ENCODE results near the gene DMP1. TPM values are rescaled to one million over a fixed set of nuclear protein-coding genes. Genes with fewer than 3 reads are reported as not detected.

DMP1 gene
- total and polyA plus RNA-seq, 2 of the 13 experiments (the other 11 are each of a cell fraction or from before 2014, with no cell fraction given) = not detected

DNA sequence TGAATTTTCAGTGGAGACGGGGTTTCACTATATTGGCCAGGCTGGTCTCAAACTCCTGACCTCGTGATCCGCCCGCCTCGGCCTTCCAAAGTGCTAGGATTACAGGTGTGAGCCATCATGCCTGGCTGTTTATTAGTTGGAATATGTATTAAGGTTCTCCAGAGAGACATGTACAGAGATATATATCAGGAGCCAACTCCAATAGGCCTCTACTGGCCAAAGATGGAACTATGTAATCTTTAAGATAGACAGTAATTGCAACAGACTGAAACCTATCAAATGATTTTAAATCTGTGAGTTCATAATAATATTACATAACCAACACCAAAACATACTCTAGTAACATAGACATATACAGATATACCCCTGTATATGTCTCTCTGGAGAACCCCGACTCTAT is 5.8 kb upstream of the DMP1 start (continued):
- TF ChIP-seq GMEB2 (CRISPR knock-in tag; IDR thresholded peaks at IDR 0.05; ENCODE audit: low read depth) = no peak

DNA sequence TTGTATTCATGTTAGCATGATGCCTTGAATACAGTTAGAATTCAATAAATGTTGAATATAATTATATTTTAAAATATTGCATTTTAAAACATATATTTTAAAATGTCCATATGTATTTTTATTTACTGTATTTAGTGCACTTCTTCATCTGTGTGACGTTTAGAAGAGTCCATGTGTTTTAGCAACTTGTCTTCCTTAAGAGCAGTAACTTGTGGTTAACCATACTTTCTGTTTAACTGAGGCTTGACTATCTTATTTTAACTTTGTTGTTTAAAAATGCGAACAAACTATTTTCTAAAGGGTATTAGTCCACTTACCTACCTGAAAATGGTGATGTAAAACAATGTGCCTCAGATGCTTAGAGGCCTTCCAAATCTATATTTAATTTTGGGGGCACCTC is 858 bp downstream of the DMP1 start:
- Histone ChIP-seq H3K27ac (ENCODE audit: extremely low read length, insufficient read depth, low read length) (no peak overlapping the region), H2AFZ (ENCODE audit: low read length) (no peak overlapping the region), H3K9me3 (ENCODE audit: low read length) (no peaks in the 10 kb centered on the region), H4K20me1 (ENCODE audit: insufficient read depth, low read length) (no peaks in the 10 kb centered on the region), H3K79me2 (ENCODE audit: insufficient read depth, low read length) (no peaks in the 10 kb centered on the region), H3K9ac (ENCODE audit: insufficient read depth, low read depth, low read length) (no peak overlapping the region), H3K4me3 (replicated peaks in 1 of 3; ENCODE audit: insufficient read depth in 1 of 3, low read depth in 2 of 3, low read length in 3 of 3) (no peak overlapping the region), H3K27me3 (ENCODE audit: control insufficient read depth in 1 of 2, insufficient read depth in 2 of 2, low read length in 2 of 2) (no peaks in the 10 kb centered on the region), H3K4me2 (ENCODE audit: low read depth, low read length) (no peak overlapping the region), H3K4me1 (ENCODE audit: insufficient read depth, low read length) (no peaks in the 10 kb centered on the region), H3K36me3 (replicated peaks in 1 of 2; ENCODE audit: control insufficient read depth in 1 of 2, insufficient read depth in 2 of 2, low read length in 2 of 2) (no peaks in the 10 kb centered on the region)
- POLR2A ChIA-PET = no interaction called here
- no TSS peak for BruUV-seq (replicated peaks)
- ATAC-seq (no peak), DNase-seq (ENCODE audit: low spot score) (no peak), FAIRE-seq (no peak)
- intact Hi-C loops (cut with micrococcal nuclease; ENCODE audit: unreplicated experiment) = no loop called here
- in situ Hi-C loops (cut with HindIII; ENCODE audit: extremely low pct_ligation_motif_present, low pct_unique_long_range_greater_than_20kb) = no loop called here
- WGBS (ENCODE audit: low lambda C conversion rate) = 2% methylated on average over 2 of the region's 2 CpGs
- TF ChIP-seq HOXA7 (CRISPR knock-in tag; IDR thresholded peaks at IDR 0.05) (no peak), NFE2L1 (CRISPR knock-in tag; IDR thresholded peaks at IDR 0.05; ENCODE audit: borderline replicate concordance) (no peak), SKI (IDR thresholded peaks at IDR 0.05; ENCODE audit: partially characterized antibody) (no peak), ASH2L (IDR thresholded peaks at IDR 0.05; ENCODE audit: insufficient read length, low read depth, low read length) (no peak), U2AF1 (optimal IDR thresholded peaks at IDR 0.05; ENCODE audit: low read depth, low read length) (no peak), ZNF670 (CRISPR knock-in tag; IDR thresholded peaks at IDR 0.05; ENCODE audit: borderline replicate concordance) (no peak), PPARG (CRISPR knock-in tag; conservative IDR thresholded peaks at IDR 0.05) (no peak)
- TF ChIP-seq, protein P1, sequence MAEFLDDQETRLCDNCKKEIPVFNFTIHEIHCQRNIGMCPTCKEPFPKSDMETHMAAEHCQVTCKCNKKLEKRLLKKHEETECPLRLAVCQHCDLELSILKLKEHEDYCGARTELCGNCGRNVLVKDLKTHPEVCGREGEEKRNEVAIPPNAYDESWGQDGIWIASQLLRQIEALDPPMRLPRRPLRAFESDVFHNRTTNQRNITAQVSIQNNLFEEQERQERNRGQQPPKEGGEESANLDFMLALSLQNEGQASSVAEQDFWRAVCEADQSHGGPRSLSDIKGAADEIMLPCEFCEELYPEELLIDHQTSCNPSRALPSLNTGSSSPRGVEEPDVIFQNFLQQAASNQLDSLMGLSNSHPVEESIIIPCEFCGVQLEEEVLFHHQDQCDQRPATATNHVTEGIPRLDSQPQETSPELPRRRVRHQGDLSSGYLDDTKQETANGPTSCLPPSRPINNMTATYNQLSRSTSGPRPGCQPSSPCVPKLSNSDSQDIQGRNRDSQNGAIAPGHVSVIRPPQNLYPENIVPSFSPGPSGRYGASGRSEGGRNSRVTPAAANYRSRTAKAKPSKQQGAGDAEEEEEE (CRISPR knock-in tag; IDR thresholded peaks at IDR 0.05; ENCODE audit: borderline replicate concordance) = no peak
- TF ChIP-seq, protein P2, sequence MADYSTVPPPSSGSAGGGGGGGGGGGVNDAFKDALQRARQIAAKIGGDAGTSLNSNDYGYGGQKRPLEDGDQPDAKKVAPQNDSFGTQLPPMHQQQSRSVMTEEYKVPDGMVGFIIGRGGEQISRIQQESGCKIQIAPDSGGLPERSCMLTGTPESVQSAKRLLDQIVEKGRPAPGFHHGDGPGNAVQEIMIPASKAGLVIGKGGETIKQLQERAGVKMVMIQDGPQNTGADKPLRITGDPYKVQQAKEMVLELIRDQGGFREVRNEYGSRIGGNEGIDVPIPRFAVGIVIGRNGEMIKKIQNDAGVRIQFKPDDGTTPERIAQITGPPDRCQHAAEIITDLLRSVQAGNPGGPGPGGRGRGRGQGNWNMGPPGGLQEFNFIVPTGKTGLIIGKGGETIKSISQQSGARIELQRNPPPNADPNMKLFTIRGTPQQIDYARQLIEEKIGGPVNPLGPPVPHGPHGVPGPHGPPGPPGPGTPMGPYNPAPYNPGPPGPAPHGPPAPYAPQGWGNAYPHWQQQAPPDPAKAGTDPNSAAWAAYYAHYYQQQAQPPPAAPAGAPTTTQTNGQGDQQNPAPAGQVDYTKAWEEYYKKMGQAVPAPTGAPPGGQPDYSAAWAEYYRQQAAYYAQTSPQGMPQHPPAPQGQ (CRISPR knock-in tag; IDR thresholded peaks at IDR 0.05; ENCODE audit: borderline replicate concordance) = no peak
- CTCF ChIA-PET (ENCODE audit: low intra/inter-chr PET ratio, low total read pairs) = no interaction called here
